MCF 10A (cell line): ENCODE data around the gene SAE1. TPM values are rescaled to one million over a fixed set of nuclear protein-coding genes. Genes with fewer than 3 reads are reported as not detected.
A peak's percentile ranks its signal among the peaks of the same experiment; 100 is the strongest.

Experiments used
- BruUV-seq: library from RNA; stranded (reverse); fragments of 400-500 nt; replicated peaks from 2 replicates; lab custom pipeline; 2021; lab: Mats Ljungman, UMichigan
- CTCF ChIA-PET: fragments of 300-600 bp; sonication (Branson Sonifier 250); formaldehyde crosslinking; extraction: SDS; loops from one replicate; lab custom pipeline; 2021; ENCODE audit warnings: antibody characterized with exemption, inconsistent platforms; lab: Yijun Ruan, JAX
- POLR2A ChIA-PET: fragments of 300-600, 350-650 bp; sonication (Branson Sonifier 250); formaldehyde crosslinking; extraction: SDS; loops from one replicate; lab custom pipeline; 2020; ENCODE audit warnings: antibody characterized with exemption, inconsistent platforms; lab: Yijun Ruan, JAX
- DNase-seq: peaks from one replicate; pipeline ENCODE4 v3.0.0-alpha.2; 2018; ENCODE audit not compliant: unreplicated experiment
- H3K27ac Mint-ChIP-seq: one replicate; pipeline ENCODE4 v1.8.0; 2022; ENCODE audit warnings: mild to moderate bottlenecking, low read depth, mixed read lengths; ENCODE audit not compliant: unreplicated experiment
- H3K27me3 Mint-ChIP-seq: one replicate; pipeline ENCODE4 v1.8.0; 2022; ENCODE audit warnings: mixed read lengths; ENCODE audit not compliant: insufficient read depth, unreplicated experiment
- H3K36me3 Mint-ChIP-seq: one replicate; pipeline ENCODE4 v1.8.0; 2022; ENCODE audit warnings: mild to moderate bottlenecking, moderate library complexity, mixed read lengths; ENCODE audit not compliant: insufficient read depth, unreplicated experiment
- H3K4me1 Mint-ChIP-seq: one replicate; pipeline ENCODE4 v1.8.0; 2022; ENCODE audit warnings: mixed read lengths; ENCODE audit not compliant: insufficient read depth, unreplicated experiment
- H3K4me3 Mint-ChIP-seq: one replicate; pipeline ENCODE4 v1.8.0; 2022; ENCODE audit warnings: mild to moderate bottlenecking, moderate library complexity, mixed read lengths; ENCODE audit not compliant: unreplicated experiment
- H3K9me3 Mint-ChIP-seq: one replicate; pipeline ENCODE4 v1.8.0; 2022; ENCODE audit warnings: mixed read lengths; ENCODE audit not compliant: unreplicated experiment
- CTCF ChIP-seq: fragments of 200-600 bp; IDR thresholded peaks from one replicate; pipeline ENCODE4 v1.8.0; 2022; ENCODE audit warnings: antibody characterized with exemption, mild to moderate bottlenecking; ENCODE audit not compliant: unreplicated experiment
- intact Hi-C: fragments of 100-400 bp; cut with micrococcal nuclease; formaldehyde crosslinking; loops from 2 replicates; pipeline ENCODE4 v1.14.1; 2022
- total RNA-seq: library from RNA; stranded (reverse); gene quantifications from 2 replicates; pipeline ENCODE4 v1.2.3, GENCODE V29; 2022

Gene SAE1
- total RNA-seq, 1 experiment from 2014 or later = 81.7 TPM

- intact Hi-C loops = loop anchor here (5.0 kb wide), 1 partner anchor 77 kb away; no protein-coding TSS in a partner anchor
- Mint-ChIP-seq H3K27me3 (no peaks in the 10 kb centered on the region), H3K4me3 (peak overlapping the region; percentile 94), H3K36me3 (peaks cover 30% of the 10 kb centered on the region), H3K9me3 (no peaks in the 10 kb centered on the region), H3K27ac (peak overlapping the region; percentile 99), H3K4me1 (peaks cover 17% of the 10 kb centered on the region)
- BruUV-seq = TSS peak; percentile 82
- ChIA-PET CTCF (interaction anchor here (0.5 to 2.3 kb wide), 12 partner anchors 8 to 274 kb away, joined by 3 to 11 read pairs (median 3); partner anchors contain the start of gene SAE1), POLR2A (interaction anchor here (0.6 to 5.1 kb wide), 41 partner anchors 8 to 903 kb away, joined by 3 to 50 read pairs (median 6); partner anchors contain the start of genes ARHGAP35, CCDC9, SAE1 and SLC1A5)
- DNase-seq = no peak
- no peak for TF ChIP-seq CTCF
Measured at GRCh38 chr19:47113850-47114651, 16.6 kb upstream of the SAE1 start.

- CTCF ChIA-PET = interaction anchor here (0.6 to 0.7 kb wide), 5 partner anchors 12 to 108 kb away, joined by 3 to 7 read pairs (median 3); no protein-coding TSS in a partner anchor
- intact Hi-C loops = no loop called here
- H3K4me3 Mint-ChIP-seq = no peak overlapping the region
- no peak for TF ChIP-seq CTCF
- no peak for DNase-seq
- H3K27me3 Mint-ChIP-seq = no peaks in the 10 kb centered on the region
- no peak overlapping the region for H3K27ac Mint-ChIP-seq
- no peaks in the 10 kb centered on the region for H3K36me3 Mint-ChIP-seq
- BruUV-seq = no TSS peak
- POLR2A ChIA-PET = interaction anchor here (0.7 to 4.3 kb wide), 2 partner anchors 8 to 10 kb away, joined by 6 to 50 read pairs; partner anchors contain the start of gene ZC3H4
- peaks cover 23% of the 10 kb centered on the region for H3K4me1 Mint-ChIP-seq
- no peaks in the 10 kb centered on the region for H3K9me3 Mint-ChIP-seq
Measured at GRCh38 chr19:47120470-47121067, 10.1 kb upstream of the SAE1 start.

- no TSS peak for BruUV-seq
- Mint-ChIP-seq H3K27ac (peak overlapping the region; percentile 34), H3K27me3 (no peaks in the 10 kb centered on the region), H3K9me3 (no peaks in the 10 kb centered on the region), H3K36me3 (no peaks in the 10 kb centered on the region), H3K4me1 (peaks cover 23% of the 10 kb centered on the region), H3K4me3 (peak overlapping the region; percentile 38)
- DNase-seq = peak; percentile 61
- ChIA-PET CTCF (interaction anchor here (0.6 to 2.4 kb wide), 17 partner anchors 9 to 667 kb away, joined by 3 to 18 read pairs (median 4); partner anchors contain the start of gene ZC3H4), POLR2A (interaction anchor here (0.6 to 4.3 kb wide), 12 partner anchors 9 to 137 kb away, joined by 3 to 50 read pairs (median 4); partner anchors contain the start of genes SAE1, TMEM160 and ZC3H4)
- intact Hi-C loops = no loop called here
- TF ChIP-seq CTCF = no peak
Measured at GRCh38 chr19:47122359-47123335, 8.0 kb upstream of the SAE1 start.
